GM12864 (cell line): ENCODE measurements around the gene ISOC1.

Source experiments
- DNase-seq: peaks from one replicate; pipeline ENCODE4 v3.0.0-alpha.2; 2011; ENCODE audit warnings: low read depth
- H3K4me3 ChIP-seq: 2 replicates; pipeline ENCODE4 v1.5.1; 2011; ENCODE audit warnings: mild to moderate bottlenecking, low read depth, low read length, control low read depth
- CTCF ChIP-seq: IDR thresholded peaks from 2 replicates; pipeline ENCODE4 v1.5.1; 2011; ENCODE audit warnings: low read depth, mild to moderate bottlenecking, moderate library complexity, low read length, control low read depth, inconsistent platforms; ENCODE audit errors: missing control alignments

The ISOC1 gene

GRCh38 chr5:129094924-129095899 is 663 bp downstream of the ISOC1 start:
- peak overlapping the region; percentile 99 for H3K4me3 ChIP-seq
- no peak for TF ChIP-seq CTCF
- DNase-seq: peak; percentile 31

GRCh38 chr5:129096382-129096991 is 1.9 kb downstream of the ISOC1 start:
- DNase-seq: no peak
- no peak for TF ChIP-seq CTCF
- H3K4me3 ChIP-seq: no peak overlapping the region

GRCh38 chr5:129097498-129098296 is 3.1 kb downstream of the ISOC1 start:
- no peak for TF ChIP-seq CTCF
- no peak overlapping the region for H3K4me3 ChIP-seq

GRCh38 chr5:129098488-129099183 is 4.1 kb downstream of the ISOC1 start:
- no peak for DNase-seq
- H3K4me3 ChIP-seq: no peak overlapping the region
- no peak for TF ChIP-seq CTCF

More at GRCh38 chr5:129097498-129098296, 3.1 kb downstream of the ISOC1 start:
- no peak for DNase-seq

GRCh38 chr5:129099184-129099569 is 4.6 kb downstream of the ISOC1 start:
- no peak overlapping the region for H3K4me3 ChIP-seq
- TF ChIP-seq CTCF: no peak
- no peak for DNase-seq

- DNase-seq: no peak
- H3K4me3 ChIP-seq: no peak overlapping the region
- TF ChIP-seq CTCF: no peak
These were observed 7.2 kb downstream of the ISOC1 start for GRCh38 chr5:129101794-129102193.
